ENCODE data around the gene CCDC183.

Gene CCDC183

GRCh38 chr9:136856541-136857141 lies 60.5 kb downstream of the CCDC183 start:
- DNase-seq (ENCODE audit: extremely low read depth, insufficient read length), result peak; percentile 8
- H3K36me3 ChIP-seq (ENCODE audit: control insufficient read depth, insufficient read depth, low read length), result peaks cover 15% of the 10 kb centered on the region
- H3K27me3 ChIP-seq (replicated peaks; ENCODE audit: control insufficient read depth, insufficient read depth, low read length), result no peaks in the 10 kb centered on the region
- TF ChIP-seq CTCF (IDR thresholded peaks at IDR 0.05; ENCODE audit: insufficient read depth, low read length, poor library complexity, severe bottlenecking), result peak; percentile 10
- no peak overlapping the region for H3K4me3 ChIP-seq (replicated peaks; ENCODE audit: low read depth, low read length)

- peak; percentile 14 for DNase-seq (ENCODE audit: extremely low read depth, insufficient read length)
- Histone ChIP-seq H3K27me3 (replicated peaks; ENCODE audit: control insufficient read depth, insufficient read depth, low read length) (no peaks in the 10 kb centered on the region), H3K4me3 (replicated peaks; ENCODE audit: low read depth, low read length) (no peak overlapping the region), H3K36me3 (ENCODE audit: control insufficient read depth, insufficient read depth, low read length) (peaks cover 19% of the 10 kb centered on the region)
- TF ChIP-seq CTCF (IDR thresholded peaks at IDR 0.05; ENCODE audit: insufficient read depth, low read length, poor library complexity, severe bottlenecking), result no peak
Measured at GRCh38 chr9:136857166-136857565, 61.0 kb downstream of the CCDC183 start.

All from GM06990 (cell line).